H9 (cell line): Measurements from ENCODE around the gene KRTAP27-1. TPM values are rescaled to one million over a fixed set of nuclear protein-coding genes. Genes with fewer than 3 reads are reported as not detected.

Experiments
- DNase-seq: peaks from one replicate; pipeline ENCODE4 v3.0.0-alpha.2; 2017
- H2AFZ ChIP-seq: one replicate; pipeline ENCODE4 v1.6.1; 2013; ENCODE audit warnings: mild to moderate bottlenecking, low read length, control low read depth, moderate library complexity
- H2AK5ac ChIP-seq: 2 replicates; pipeline ENCODE4 v1.6.1; 2013; ENCODE audit warnings: low read length, control low read depth, mixed read lengths; ENCODE audit not compliant: insufficient read length
- H2BK120ac ChIP-seq: one replicate; pipeline ENCODE4 v1.6.1; 2013; ENCODE audit warnings: low read depth, mild to moderate bottlenecking, low read length, control low read depth, inconsistent platforms; ENCODE audit not compliant: poor library complexity, severe bottlenecking
- H2BK12ac ChIP-seq: 2 replicates; pipeline ENCODE4 v1.6.1; 2013; ENCODE audit warnings: low read length, control low read depth, mixed read lengths, low read depth; ENCODE audit not compliant: insufficient read length
- H2BK15ac ChIP-seq: 2 replicates; pipeline ENCODE4 v1.6.1; 2013; ENCODE audit warnings: low read depth, low read length, control low read depth
- H2BK20ac ChIP-seq: one replicate; pipeline ENCODE4 v1.6.1; 2013; ENCODE audit warnings: low read depth, mild to moderate bottlenecking, low read length, control low read depth, inconsistent platforms; ENCODE audit not compliant: poor library complexity, severe bottlenecking
- H2BK5ac ChIP-seq: 2 replicates; pipeline ENCODE4 v1.6.1; 2013; ENCODE audit warnings: low read length, control low read depth, mixed read lengths; ENCODE audit not compliant: insufficient read length
- H3K14ac ChIP-seq: 2 replicates; pipeline ENCODE4 v1.6.1; 2013; ENCODE audit warnings: low read length, control low read depth; ENCODE audit not compliant: insufficient read depth
- H3K18ac ChIP-seq: 2 replicates; pipeline ENCODE4 v1.6.1; 2013; ENCODE audit warnings: low read depth, mild to moderate bottlenecking, mixed read lengths, low read length, control low read depth; ENCODE audit not compliant: insufficient read length
- H3K23ac ChIP-seq: 2 replicates; pipeline ENCODE4 v1.6.1; 2013; ENCODE audit warnings: low read length, control low read depth, mixed read lengths, low read depth; ENCODE audit not compliant: insufficient read length
- H3K23me2 ChIP-seq: 2 replicates; pipeline ENCODE4 v1.6.1; 2013; ENCODE audit warnings: low read depth, mild to moderate bottlenecking, mixed read lengths, low read length, control low read depth; ENCODE audit not compliant: insufficient read length, poor library complexity, severe bottlenecking
- H3K27ac ChIP-seq: 2 replicates; pipeline ENCODE4 v1.5.1; 2013; ENCODE audit warnings: low read length, control low read depth, mixed read lengths, low read depth; ENCODE audit not compliant: insufficient read length
- H3K27me3 ChIP-seq: 2 replicates; pipeline ENCODE4 v1.6.1; 2013; ENCODE audit warnings: low read length, control low read depth, inconsistent platforms; ENCODE audit not compliant: insufficient read depth
- H3K4ac ChIP-seq: 2 replicates; pipeline ENCODE4 v1.6.1; 2013; ENCODE audit warnings: low read depth, mild to moderate bottlenecking, control low read depth, inconsistent platforms, low read length, moderate library complexity
- H3K4me1 ChIP-seq: 2 replicates; pipeline ENCODE4 v1.6.1; 2013; ENCODE audit warnings: low read length, control low read depth, inconsistent platforms; ENCODE audit not compliant: insufficient read depth
- H3K4me2 ChIP-seq: 2 replicates; pipeline ENCODE4 v1.6.1; 2013; ENCODE audit warnings: low read length, control low read depth, mixed read lengths; ENCODE audit not compliant: insufficient read length, insufficient read depth
- H3K56ac ChIP-seq: 2 replicates; pipeline ENCODE4 v1.6.1; 2013; ENCODE audit warnings: low read depth, mild to moderate bottlenecking, mixed read lengths, low read length, control low read depth; ENCODE audit not compliant: insufficient read length
- H3K79me1 ChIP-seq: 2 replicates; pipeline ENCODE4 v1.6.1; 2013; ENCODE audit warnings: low read depth, mild to moderate bottlenecking, moderate library complexity, low read length, control low read depth, inconsistent platforms; ENCODE audit not compliant: insufficient read depth, poor library complexity, severe bottlenecking
- H3K79me2 ChIP-seq: 2 replicates; pipeline ENCODE4 v1.6.1; 2013; ENCODE audit warnings: low read length, control low read depth, inconsistent platforms; ENCODE audit not compliant: insufficient read depth
- H3K9ac ChIP-seq: 2 replicates; pipeline ENCODE4 v1.6.1; 2013; ENCODE audit warnings: low read length, control low read depth, mixed read lengths; ENCODE audit not compliant: insufficient read length; ENCODE audit errors: extremely low read depth
- H3K9me3 ChIP-seq: one replicate; pipeline ENCODE4 v1.6.1; 2013; ENCODE audit warnings: low read depth, low read length, inconsistent platforms; ENCODE audit not compliant: control insufficient read depth
- H3T11ph ChIP-seq: one replicate; pipeline ENCODE4 v1.6.1; 2013; ENCODE audit warnings: mild to moderate bottlenecking, low read length, control low read depth, inconsistent platforms
- H4K20me1 ChIP-seq: one replicate; pipeline ENCODE4 v1.6.1; 2013; ENCODE audit not compliant: control insufficient read depth, insufficient read length, insufficient read depth
- H4K5ac ChIP-seq: 2 replicates; pipeline ENCODE4 v1.6.1; 2013; ENCODE audit warnings: low read depth, mild to moderate bottlenecking, mixed read lengths, low read length, control low read depth; ENCODE audit not compliant: insufficient read length
- H4K8ac ChIP-seq: replicated peaks from 2 replicates; pipeline ENCODE4 v1.6.1; 2013; ENCODE audit warnings: low read length, control low read depth, mixed read lengths, low read depth; ENCODE audit not compliant: insufficient read length
- H4K91ac ChIP-seq: 2 replicates; pipeline ENCODE4 v1.6.1; 2013; ENCODE audit warnings: low read depth, mild to moderate bottlenecking, moderate library complexity, mixed read lengths, low read length, control low read depth; ENCODE audit not compliant: insufficient read length
- H3K27ac Mint-ChIP-seq, 3 experiments: 2 replicates in 2 of 3; 3 replicates in 1 of 3; pipeline ENCODE4 v1.8.0; 2020 to 2021; ENCODE audit warnings: mixed read lengths in 3 of 3, mild to moderate bottlenecking in 1 of 3, moderate library complexity in 1 of 3
- H3K27me3 Mint-ChIP-seq: 2 replicates; pipeline ENCODE4 v1.8.0; 2021; ENCODE audit warnings: low read depth, mild to moderate bottlenecking, moderate library complexity, mixed read lengths
- H3K36me3 Mint-ChIP-seq, 3 experiments: 2 replicates in 2 of 3; 3 replicates in 1 of 3; pipeline ENCODE4 v1.8.0; 2020 to 2021; ENCODE audit warnings: low read depth in 3 of 3, mixed read lengths in 3 of 3; ENCODE audit not compliant: insufficient read depth in 1 of 3
- H3K4me1 Mint-ChIP-seq, 2 experiments: 2 replicates each; pipeline ENCODE4 v1.8.0; 2020; ENCODE audit warnings: mixed read lengths in 2 of 2
- H3K4me3 Mint-ChIP-seq, 2 experiments: 2 replicates in 1 of 2; 3 replicates in 1 of 2; pipeline ENCODE4 v1.8.0; 2020 to 2021; ENCODE audit warnings: mild to moderate bottlenecking in 2 of 2, mixed read lengths in 2 of 2, moderate library complexity in 1 of 2
- H3K9me3 Mint-ChIP-seq, 2 experiments: 2 replicates in 1 of 2; 3 replicates in 1 of 2; pipeline ENCODE4 v1.8.0; 2020; ENCODE audit warnings: mild to moderate bottlenecking in 2 of 2, mixed read lengths in 2 of 2, moderate library complexity in 1 of 2
- CTCF ChIP-seq: fragments of 200-600 bp; sonication (generic); conservative IDR thresholded peaks from 3 replicates; pipeline ENCODE4 v1.8.0; 2021; ENCODE audit warnings: antibody characterized with exemption, mild to moderate bottlenecking
- WGBS: extraction: QIAGEN DNeasy Blood & Tissue Kit; methylation state at CpG from one replicate; pipeline ENCODE4 v1.1.7; 2013; ENCODE audit warnings: missing lambda C conversion rate, low lambda C conversion rate, mixed read lengths; ENCODE audit not compliant: insufficient read length; ENCODE audit errors: extremely low coverage; 5-methylcytosine and 5-hydroxymethylcytosine counted together
- total RNA-seq: library from RNA; stranded (reverse); gene quantifications from 2 replicates; pipeline ENCODE4 v1.2.1, GENCODE V29; 2021

KRTAP27-1 gene
- total RNA-seq, 1 experiment from 2014 or later, result not detected

- H3K23me2 ChIP-seq, result no peaks in the 10 kb centered on the region
- no peak overlapping the region for H3K9ac ChIP-seq
- H3K4ac ChIP-seq, result no peak overlapping the region
- H3K79me1 ChIP-seq, result no peaks in the 10 kb centered on the region
- no CpG with 5 or more reads among the region's 3 CpGs for WGBS
- H3K27ac Mint-ChIP-seq, result no peak overlapping the region
- H2BK12ac ChIP-seq, result no peak overlapping the region
- no peak overlapping the region for H2BK120ac ChIP-seq
- H3K79me2 ChIP-seq, result no peaks in the 10 kb centered on the region
- H3K4me1 Mint-ChIP-seq, result peaks cover 0 to 6% of the 10 kb centered on the region in 2 experiments; a peak in 1 of 4 replicates
- H2BK20ac ChIP-seq, result no peak overlapping the region
- no peaks in the 10 kb centered on the region for H3K9me3 Mint-ChIP-seq
- no peak overlapping the region for H2AK5ac ChIP-seq
- H3K18ac ChIP-seq, result no peak overlapping the region
- no peaks in the 10 kb centered on the region for H3K36me3 Mint-ChIP-seq
- no peak overlapping the region for H2BK5ac ChIP-seq
- H2BK15ac ChIP-seq, result no peak overlapping the region
- no peak overlapping the region for H2AFZ ChIP-seq
- H3K14ac ChIP-seq, result no peak overlapping the region
- H3K4me1 ChIP-seq, result no peaks in the 10 kb centered on the region
- no peak overlapping the region for H4K91ac ChIP-seq
- H3K27me3 ChIP-seq, result no peaks in the 10 kb centered on the region
- H3K27me3 Mint-ChIP-seq, result no peaks in the 10 kb centered on the region
- no peak for TF ChIP-seq CTCF
- no peak overlapping the region for H3K27ac ChIP-seq
- no peak for DNase-seq
- H4K8ac ChIP-seq, result no peak overlapping the region
- H4K5ac ChIP-seq, result no peak overlapping the region
- no peak overlapping the region for H3K4me3 Mint-ChIP-seq
- H3K9me3 ChIP-seq, result no peaks in the 10 kb centered on the region
- H4K20me1 ChIP-seq, result no peaks in the 10 kb centered on the region
- no peak overlapping the region for H3K4me2 ChIP-seq
- H3K56ac ChIP-seq, result no peak overlapping the region
- H3K23ac ChIP-seq, result no peak overlapping the region
- H3T11ph ChIP-seq, result no peak overlapping the region
These were observed 18.4 kb upstream of the KRTAP27-1 start for GRCh38 chr21:30355906-30356305.
